NCI-H69 (cell line): ENCODE measurements around the gene FAM171A2.
"Not testable (repeated sequence)": the region's sequence is repeated elsewhere in the genome, so short reads cannot be mapped to it uniquely, and the experiment has no call there.

ENCODE experiments used
- DNase-seq: peaks from one replicate; lab custom pipeline; 2025; lab: John Stamatoyannopoulos, UW

FAM171A2 gene

DNA sequence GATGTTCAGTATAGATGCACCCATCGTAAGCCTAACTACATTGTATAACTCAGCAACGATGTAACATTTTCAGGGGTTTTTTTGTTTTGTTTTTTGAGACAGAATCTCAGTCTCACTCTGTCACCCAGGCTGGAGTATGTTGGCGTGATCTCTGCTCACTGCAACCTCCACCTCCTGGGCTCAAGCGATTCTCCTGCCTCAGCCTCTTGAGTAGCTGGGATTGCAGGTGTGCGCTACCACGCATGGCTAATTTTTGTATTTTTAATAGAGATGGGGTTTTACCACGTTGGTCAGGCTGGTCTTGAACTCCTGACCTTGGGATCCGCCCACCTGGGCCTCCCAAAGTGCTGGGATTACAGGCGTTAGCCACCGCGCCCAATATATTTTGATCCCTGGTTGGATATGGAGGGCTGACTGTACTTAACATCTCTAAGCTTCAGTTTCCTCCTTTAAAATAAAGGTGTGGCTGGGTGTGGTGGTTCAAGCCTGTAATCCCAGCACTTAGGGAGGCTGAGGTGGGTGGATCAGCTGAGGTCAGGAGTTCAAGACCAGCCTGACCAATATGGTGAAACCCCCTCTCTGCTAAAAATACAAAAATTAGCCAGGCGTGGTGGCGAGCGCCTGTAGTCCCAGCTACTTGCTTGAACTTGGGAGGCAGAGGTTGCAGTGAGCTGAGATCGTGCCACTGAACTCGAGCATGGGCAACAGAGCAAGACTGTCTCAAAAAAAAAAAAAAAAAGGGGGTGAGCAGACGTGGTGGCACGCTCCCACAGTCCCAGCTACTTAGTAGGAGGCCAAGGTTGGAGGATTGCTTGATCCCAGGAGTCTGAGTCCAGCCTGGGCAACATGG is 16.2 kb downstream of the FAM171A2 start:
- not testable (repeated sequence) for DNase-seq

DNA sequence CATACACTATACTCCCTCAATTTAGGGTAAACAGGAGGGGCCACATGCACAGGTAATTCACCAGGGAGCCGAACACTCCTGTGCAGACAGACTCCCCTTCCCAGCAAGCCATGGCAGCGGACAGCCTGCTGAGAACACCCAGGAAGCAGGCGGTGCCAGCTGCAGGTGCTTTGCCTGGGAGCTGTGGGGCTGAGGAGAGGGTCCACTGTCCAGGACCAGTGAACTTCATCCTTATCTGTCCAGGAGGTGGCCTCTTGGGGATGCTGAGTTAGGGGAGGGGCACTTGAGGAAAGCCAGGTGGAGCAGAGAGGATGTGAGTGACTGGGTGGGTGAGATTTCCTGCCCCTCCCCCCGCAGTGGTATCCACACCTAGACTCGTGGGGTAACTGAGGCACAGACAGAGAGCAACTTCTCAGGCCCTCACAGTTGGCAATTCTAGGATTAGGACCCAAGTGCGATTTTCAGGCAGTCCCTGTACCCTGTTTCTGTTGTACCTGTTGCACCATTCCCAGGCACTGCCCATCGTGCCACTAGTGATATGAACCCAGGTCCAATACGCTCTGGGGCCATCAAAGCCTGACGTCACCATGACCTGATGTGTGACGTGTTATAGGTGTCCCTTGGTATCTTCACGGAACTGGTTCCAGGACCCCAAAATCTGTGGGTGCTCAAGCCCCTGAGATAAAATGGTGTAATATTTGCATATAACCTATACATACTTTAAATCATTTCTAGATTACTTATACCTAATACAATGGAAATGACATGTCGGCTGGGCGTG is 17.4 kb downstream of the FAM171A2 start:
- DNase-seq: no peak

DNA sequence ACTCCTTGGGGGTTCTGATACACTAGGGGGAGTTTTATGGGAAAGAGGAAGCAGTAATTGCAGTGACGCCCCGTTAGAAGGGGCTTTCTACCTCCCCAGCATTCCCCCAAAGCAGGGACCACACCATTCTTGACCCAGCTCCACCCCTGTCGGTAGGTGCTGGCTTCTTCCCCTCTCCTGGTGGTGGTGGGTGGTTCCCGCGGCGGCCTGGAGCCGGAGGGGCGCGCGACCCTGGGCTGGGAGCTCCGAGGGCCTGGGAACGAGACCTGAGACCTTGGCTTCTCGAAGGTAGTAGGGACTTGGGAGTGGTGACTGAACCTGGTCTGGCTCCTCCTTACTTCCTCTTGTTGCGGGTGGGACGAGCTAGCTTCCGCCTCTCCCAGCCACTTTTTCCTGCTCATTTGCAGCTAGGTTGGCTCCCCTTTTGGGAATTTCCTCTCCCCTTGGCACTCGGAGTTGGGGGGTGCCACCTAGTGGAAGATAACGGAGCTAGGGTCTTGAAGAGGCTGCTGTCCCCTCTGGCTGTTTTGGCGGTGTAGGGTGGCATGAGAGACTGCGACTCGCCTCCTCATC is 18.1 kb downstream of the FAM171A2 start:
- peak; percentile 84 for DNase-seq

DNA sequence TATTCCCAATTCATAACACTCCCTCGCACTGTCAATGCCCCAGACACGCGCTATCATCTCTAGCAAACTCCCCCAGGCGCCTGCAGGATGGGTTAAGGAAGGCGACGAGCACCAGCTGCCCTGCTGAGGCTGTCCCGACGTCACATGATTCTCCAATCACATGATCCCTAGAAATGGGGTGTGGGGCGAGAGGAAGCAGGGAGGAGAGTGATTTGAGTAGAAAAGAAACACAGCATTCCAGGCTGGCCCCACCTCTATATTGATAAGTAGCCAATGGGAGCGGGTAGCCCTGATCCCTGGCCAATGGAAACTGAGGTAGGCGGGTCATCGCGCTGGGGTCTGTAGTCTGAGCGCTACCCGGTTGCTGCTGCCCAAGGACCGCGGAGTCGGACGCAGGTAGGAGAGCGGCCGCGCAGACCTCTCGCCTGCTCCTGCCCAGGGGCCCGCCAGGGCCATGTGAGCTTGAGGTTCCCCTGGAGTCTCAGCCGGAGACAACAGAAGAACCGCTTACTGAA is 18.7 kb downstream of the FAM171A2 start, which contains the start of gene GRN:
GRN (plus strand) TSS at position 364 of the 515 bp plus-strand sequence. CDS start 3,863 bp downstream, outside the sequence.
- DNase-seq: peak; percentile 99

DNA sequence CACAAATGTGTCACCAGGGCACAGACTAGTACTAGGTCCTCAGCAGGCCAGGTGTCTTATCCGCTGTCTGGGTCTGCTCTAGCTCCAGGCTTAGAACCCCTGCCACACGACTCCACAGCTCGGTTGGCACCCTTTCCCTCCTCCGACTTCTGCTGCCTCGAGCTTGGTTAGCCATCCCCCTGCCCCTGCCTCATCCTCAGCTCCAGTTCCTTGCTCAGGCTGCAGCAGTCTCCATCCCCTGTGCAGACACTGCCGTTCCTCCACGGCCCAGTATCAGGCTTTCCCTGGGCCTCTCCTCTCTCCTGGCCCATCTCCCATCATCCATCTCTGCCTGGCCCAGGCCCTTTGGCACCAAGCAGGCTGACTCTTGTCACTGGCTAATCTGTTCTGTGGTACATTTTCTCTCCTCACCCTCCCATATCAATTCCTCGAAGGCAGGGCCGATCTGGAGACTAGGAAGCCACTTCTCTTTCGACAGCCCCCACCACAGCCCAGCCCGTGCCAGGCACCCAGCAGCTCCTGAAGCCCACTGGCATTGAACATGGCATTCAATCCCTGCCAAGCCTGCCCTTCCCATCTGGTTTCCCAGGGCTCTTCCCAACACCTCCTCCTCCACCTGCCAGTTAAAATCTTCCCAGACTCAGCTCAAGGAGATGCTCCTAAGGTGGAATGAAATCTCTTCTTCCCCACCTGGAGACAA is 20.0 kb downstream of the FAM171A2 start:
- no peak for DNase-seq

DNA sequence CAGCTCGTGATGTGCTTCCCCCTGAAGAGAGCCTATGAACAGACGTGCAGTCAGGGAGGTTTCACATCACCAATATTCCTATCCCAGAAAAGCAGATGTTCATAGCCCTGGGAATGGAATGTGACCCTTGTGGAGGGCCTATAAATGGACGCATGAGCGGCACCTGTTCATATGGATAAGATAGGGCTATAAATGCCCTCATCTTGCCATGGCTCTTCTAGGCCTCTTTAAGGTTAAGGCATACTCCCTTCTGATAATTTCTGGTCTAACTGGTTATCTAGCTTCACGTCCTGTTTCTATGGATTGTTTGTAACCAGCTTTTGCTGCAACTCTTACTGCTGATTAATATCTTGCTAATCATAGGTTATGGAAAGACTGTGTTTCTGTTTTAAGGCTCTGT is 23.1 kb downstream of the FAM171A2 start:
- DNase-seq: not testable (repeated sequence)

DNA sequence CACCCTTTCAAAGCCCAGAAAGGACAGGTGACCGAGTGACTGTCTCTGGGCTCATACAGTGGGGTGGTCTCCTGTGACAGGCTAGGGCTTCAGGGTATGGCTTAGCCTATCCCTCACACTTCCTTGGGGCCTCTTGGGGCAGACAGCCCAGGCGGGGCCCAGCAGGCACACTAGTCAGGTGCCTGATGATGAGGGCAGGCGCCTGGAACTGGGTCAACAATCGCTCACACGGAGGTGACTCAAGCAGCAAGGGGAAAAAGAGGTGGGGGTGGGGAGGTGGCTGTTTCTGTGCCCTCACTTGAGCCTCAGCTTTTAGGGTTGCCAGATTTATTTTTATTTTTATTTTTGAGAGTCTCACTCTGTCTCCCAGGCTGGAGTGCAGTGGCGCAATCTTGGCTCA is 25.0 kb downstream of the FAM171A2 start:
- no peak for DNase-seq

DNA sequence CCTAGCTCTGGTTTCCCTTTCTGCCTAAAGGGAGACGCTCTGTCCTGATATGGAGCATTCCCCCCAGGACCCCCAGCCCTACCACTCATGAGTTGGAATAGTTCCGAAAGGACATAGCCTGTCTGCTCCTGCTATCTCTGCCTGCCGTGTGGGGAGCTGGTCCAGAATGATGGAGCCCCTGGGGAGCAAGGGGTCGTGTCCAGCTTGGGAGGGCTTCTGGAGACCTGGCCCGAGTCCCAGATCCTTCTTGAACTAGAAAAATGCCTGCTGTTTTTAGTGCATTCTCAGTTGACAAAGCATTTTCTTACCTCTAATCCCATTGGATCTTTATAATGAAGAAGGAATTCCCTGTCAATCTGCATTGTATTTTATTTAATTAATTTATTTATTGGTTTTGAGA is 27.7 kb downstream of the FAM171A2 start:
- DNase-seq: no peak

DNA sequence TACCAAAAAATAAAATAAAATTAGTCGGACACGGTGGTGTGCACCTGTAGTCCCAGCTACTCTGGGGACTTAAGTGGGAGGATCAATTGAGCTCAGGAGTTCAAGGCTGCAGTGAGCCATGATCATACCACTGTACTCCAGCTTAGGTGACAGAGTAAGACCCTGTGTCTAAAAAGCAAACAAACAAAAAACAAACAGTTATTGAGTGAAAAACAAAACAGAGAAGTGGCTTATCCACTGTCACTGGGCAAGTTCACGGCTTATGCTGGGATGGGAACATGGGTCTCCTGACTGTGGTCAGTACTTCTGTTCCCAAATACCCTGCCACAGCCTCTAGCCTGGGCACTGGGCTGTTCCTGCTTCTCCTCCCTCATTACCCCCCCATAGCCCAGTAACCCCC is 28.1 kb downstream of the FAM171A2 start:
- DNase-seq: no peak

DNA sequence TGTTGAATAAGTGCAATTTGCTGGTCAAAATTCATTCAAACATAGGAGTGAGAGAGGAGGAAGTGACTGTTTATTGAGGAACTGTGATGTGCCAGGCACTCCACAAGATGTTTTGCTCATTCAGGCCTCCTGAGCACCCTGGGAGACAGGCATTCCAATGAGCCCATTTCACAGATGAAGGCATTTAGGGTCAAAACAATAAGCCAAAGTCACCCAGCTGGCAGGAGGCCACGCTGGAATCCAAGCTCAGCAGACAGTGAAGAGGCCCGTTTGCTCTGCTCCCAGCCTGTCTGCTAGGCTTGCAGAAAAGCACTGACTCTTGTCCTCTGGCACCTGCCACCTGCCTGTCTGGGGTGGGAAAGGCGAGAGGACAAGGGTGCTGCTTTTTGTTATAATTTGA is 28.9 kb downstream of the FAM171A2 start:
- DNase-seq: no peak

DNA sequence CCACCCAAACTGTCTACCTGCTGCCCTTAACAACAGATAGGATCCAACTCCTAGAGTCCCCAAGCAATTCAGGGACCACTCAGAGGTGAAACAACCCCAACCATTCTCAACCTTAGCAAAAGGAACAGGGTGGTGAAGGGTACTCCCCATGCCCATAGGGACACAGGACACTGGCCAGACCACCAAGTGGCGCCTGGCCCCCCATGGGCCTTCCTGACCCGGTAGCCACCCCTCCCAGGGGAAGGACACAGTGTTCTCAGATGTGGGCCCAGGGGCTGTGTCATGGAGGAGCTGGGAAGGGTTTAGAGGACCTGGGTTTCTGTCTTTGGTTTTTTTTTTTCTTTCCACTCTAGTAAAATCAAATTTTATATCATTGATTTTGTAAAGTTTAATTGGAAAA is 29.3 kb downstream of the FAM171A2 start:
- DNase-seq: no peak

DNA sequence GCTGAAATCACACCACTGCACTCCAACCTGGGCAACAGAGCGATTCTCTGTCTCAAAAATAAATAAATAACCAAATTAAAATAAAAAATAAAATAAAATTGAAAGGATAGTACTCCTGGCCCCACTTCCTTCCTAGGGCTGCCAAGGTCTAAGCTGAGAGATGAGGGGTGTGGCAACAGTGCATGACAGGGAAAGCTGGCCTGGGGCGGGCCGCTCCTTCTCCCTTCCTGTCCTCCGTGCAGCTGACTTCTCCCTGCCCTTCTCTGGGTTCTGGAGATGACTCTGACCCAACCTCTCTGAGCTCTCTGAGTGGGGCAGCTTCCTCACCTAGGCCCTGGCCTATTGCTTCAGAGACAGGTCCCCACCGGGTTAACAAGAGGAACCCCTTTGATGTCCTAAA is 30.3 kb downstream of the FAM171A2 start:
- DNase-seq: no peak

DNA sequence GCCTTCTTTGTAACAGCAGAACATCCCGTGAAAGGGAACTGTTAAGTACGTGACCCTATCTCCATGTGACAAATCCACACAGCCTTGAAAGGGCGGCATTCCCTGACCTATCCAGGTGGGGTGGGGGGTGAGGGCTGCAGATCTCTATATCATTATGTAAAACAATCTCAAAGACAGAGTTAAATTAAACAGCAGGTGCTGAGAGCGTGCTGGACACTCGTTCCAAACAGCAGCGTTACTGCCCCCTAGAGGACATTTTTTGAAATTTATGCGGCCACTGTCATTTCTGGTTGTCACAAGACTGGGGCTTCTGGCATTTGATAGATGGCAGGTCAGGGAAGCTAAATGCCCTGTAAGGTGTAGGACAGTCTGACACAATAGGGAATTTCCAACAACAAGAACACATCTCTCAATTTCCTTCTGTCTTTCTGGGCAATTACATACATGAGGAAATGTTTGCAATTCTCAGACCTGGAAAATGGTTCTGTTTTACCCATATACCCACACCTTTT is 32.3 kb downstream of the FAM171A2 start:
- peak; percentile 84 for DNase-seq

DNA sequence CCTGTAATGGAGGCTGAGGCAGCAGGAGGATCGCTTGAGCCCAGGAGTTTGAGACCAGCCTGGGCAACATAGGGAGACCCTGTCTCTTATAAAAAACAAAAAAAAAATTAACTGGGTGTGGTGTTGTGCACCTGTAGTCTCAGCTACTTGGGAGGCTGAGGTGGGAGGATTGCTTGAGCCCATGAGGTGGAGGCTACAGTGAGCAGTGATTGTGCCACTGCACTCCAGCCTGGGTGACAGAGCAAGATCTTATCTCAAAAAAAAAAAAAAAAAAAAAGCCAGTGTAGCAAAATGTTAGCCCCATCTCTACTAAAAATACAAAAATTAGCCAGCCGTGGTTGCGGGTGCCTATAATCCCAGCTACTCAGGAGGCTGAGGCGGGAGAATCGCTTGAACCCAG is 33.4 kb downstream of the FAM171A2 start:
- DNase-seq: not testable (repeated sequence)

DNA sequence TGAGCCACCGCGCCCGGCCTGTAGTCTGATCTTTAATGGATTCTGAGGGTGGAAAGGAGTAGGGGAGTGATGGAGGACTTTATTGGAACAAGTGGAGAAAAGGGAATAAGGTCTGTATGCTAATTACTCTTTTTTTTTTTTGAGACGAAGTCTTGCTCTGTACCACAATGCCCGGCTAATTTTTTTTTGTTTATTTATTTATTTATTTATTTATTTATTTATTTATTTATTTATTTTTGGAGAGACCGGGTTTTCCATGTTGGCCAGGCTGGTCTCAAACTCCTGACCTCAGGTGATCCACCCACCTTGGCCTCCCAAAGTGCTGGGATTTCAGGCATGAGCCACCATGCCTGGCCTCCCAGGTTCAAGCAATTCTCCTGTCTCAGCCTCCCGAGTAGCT is 34.1 kb downstream of the FAM171A2 start:
- not testable (repeated sequence) for DNase-seq

DNA sequence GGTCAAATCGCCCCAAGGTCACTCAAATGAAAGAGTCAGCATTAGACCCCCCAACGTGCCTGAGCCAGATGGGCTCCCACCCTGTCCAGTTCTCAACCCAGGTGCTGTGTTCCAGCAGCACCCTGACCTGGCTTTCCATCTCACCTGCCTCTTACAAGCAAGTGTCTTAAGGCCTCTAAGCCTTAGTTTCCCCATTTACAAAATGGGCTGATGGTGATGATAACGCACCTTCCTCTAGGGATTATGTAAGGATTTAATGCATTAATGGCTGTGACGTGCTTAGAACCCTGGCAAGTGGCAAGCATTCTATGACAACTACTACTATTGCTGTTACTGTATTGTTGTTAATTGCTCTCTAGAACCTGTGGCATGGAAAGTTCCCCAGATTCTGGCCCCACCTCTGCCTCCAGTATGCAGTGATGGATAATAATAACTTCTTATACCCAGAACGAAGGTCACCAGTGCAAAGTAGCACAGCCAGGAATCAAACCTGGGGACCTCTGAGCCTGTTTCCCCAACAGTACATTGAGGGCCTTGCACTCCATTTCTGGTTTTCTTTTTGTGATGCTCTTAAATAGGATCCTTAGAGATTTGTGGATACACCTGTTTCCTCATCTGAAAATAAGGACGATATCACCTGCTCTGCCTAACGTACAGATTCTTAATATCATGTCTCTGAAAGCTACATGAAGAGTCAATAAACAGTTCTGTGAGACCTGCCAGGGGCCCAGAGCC is 35.8 kb downstream of the FAM171A2 start:
- no peak for DNase-seq

DNA sequence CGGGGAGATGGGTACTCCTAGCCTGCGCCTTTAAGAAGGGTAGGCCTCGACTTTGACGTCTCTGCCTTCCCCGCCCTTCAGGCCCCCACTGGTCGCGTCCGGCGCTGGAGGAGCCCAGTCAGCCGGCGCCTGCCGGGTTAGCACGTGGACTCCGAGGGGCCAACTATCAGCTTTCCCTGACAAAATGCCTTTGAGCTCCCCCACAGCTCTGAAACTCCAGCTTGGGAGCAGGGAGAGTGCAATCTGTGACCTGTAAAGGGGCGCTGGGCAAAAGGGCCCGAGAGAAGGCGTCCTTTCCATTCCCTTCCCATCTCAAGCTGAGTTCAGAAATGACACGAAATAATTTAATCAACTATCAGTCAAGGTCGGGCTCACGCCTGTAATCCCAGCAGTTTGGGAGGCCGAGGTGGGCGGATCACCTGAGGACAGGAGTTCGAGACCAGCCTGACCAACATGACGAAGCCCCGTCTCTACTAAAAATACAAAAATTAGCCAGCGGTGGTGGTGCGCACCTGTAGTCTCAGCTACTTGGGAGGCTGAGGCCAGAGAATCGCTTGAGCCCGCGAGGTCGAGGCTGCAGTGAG is 36.7 kb downstream of the FAM171A2 start:
- peak; percentile 99 for DNase-seq

DNA sequence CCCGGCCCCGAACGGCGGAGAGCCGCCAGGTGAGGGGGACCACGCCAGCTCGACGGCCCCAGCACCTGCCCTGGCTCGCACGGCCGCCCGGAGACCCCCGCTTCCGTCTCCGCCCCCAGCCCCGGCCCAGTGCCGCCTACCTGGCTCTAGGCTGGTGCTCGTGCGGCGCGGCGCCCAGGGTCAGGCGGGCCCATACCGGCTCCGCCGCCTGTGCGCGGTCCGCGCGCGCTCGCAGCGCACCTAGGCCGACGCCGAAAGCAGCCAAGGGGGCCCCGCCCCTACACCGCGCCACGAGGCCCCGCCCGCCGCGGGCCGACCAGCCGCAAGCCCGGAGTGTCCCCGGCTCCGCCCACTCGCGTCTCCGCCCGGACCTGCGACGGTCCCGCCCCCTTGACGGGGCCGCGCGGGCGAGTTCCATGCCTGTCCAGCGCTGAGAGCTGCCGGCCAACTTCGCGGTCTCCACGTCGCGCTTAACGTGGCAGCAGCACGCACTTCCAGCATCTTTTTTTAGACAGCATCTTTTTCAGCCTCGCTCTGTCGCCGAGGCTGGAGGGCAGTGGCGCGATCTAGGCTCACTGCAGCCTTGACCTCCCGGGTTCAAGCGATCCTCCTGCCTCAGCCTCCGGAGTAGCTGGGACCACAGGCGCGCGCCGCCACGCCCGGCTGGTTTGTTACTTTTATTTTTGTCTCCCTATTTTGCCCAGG is 38.9 kb downstream of the FAM171A2 start, which contains the start of gene SLC25A39:
SLC25A39 (minus strand) TSS at position 253 of the 705 bp plus-strand sequence. CDS start 1,261 bp downstream, outside the sequence.
- DNase-seq: peak; percentile 98

DNA sequence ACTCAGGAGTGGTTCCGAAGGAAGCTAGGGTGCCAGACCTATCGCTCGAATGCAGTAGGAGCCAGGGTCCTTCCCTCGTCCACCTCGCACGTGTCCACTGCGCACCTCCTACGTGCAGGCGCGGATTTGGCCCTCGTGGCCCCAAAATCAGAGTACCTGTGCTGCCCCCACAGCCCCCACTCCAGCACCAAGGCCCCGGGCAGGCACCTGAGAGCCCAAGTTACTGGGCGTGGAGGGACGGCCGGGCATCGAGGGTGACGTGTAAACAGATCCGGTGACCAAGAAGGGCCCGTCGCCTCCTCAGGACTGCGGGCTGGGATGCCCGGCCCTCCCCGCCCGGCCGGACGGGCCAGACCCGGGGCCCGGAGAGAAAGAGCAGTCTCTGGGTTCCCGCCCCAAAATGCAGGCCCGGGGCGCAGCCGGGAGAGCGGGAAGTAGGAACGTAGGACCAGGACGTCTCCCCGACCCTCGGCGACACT is 39.5 kb downstream of the FAM171A2 start:
- DNase-seq: no peak
